ENCODE measurements around the gene VWA8.

VWA8 gene

GRCh38 chr13:41960637-41961465 is at the start of gene VWA8:
Gene VWA8 (minus strand): TSS chr13:41961109. CDS start chr13:41961015, 94 bp downstream.
- H3K27me3 ChIP-seq (replicated peaks): no peaks in the 10 kb centered on the region
- H3K27ac ChIP-seq: peak within 1 kb of the TSS; percentile 63
- H3K4me3 ChIP-seq (ENCODE audit: low read depth, low read length): peak within 1 kb of the TSS; percentile 82
- in situ Hi-C loops (cut with HindIII; ENCODE audit: low pct_ligation_motif_present, low sequenced_read_pairs): no loop called here
- no peak for TF ChIP-seq CTCF (IDR thresholded peaks at IDR 0.05; ENCODE audit: low read depth, low read length, missing control alignments)
- DNase-seq: peak; percentile 75
- H3K36me3 ChIP-seq (replicated peaks): no peaks in the 10 kb centered on the region

GRCh38 chr13:42009057-42009456 is 48.1 kb upstream of the VWA8 start:
- no peak overlapping the region for H3K27ac ChIP-seq
- H3K4me3 ChIP-seq (ENCODE audit: low read depth, low read length): no peak overlapping the region
- no peaks in the 10 kb centered on the region for H3K36me3 ChIP-seq (replicated peaks)
- H3K27me3 ChIP-seq (replicated peaks): no peaks in the 10 kb centered on the region
- DNase-seq: no peak
- in situ Hi-C loops (cut with HindIII; ENCODE audit: low pct_ligation_motif_present, low sequenced_read_pairs): no loop called here
- no peak for TF ChIP-seq CTCF (IDR thresholded peaks at IDR 0.05; ENCODE audit: low read depth, low read length, missing control alignments)

- Histone ChIP-seq H3K36me3 (replicated peaks) (no peaks in the 10 kb centered on the region), H3K27ac (no peak overlapping the region), H3K4me3 (ENCODE audit: low read depth, low read length) (no peak overlapping the region), H3K27me3 (replicated peaks) (no peaks in the 10 kb centered on the region)
- in situ Hi-C loops (cut with HindIII; ENCODE audit: low pct_ligation_motif_present, low sequenced_read_pairs): no loop called here
- no peak for TF ChIP-seq CTCF (IDR thresholded peaks at IDR 0.05; ENCODE audit: low read depth, low read length, missing control alignments)
- peak; percentile 14 for DNase-seq
Measured at GRCh38 chr13:42007844-42008243, 46.9 kb upstream of the VWA8 start.

GRCh38 chr13:42002066-42002465 is 41.2 kb upstream of the VWA8 start:
- TF ChIP-seq CTCF (IDR thresholded peaks at IDR 0.05; ENCODE audit: low read depth, low read length, missing control alignments): no peak
- in situ Hi-C loops (cut with HindIII; ENCODE audit: low pct_ligation_motif_present, low sequenced_read_pairs): no loop called here
- DNase-seq: no peak
- Histone ChIP-seq H3K27ac (no peak overlapping the region), H3K4me3 (ENCODE audit: low read depth, low read length) (no peak overlapping the region), H3K36me3 (replicated peaks) (no peaks in the 10 kb centered on the region), H3K27me3 (replicated peaks) (no peaks in the 10 kb centered on the region)

- H3K27ac ChIP-seq: no peak overlapping the region
- H3K27me3 ChIP-seq (replicated peaks): no peaks in the 10 kb centered on the region
- H3K36me3 ChIP-seq (replicated peaks): no peaks in the 10 kb centered on the region
- no peak overlapping the region for H3K4me3 ChIP-seq (ENCODE audit: low read depth, low read length)
- peak; percentile 76 for DNase-seq
- no peak for TF ChIP-seq CTCF (IDR thresholded peaks at IDR 0.05; ENCODE audit: low read depth, low read length, missing control alignments)
- in situ Hi-C loops (cut with HindIII; ENCODE audit: low pct_ligation_motif_present, low sequenced_read_pairs): no loop called here
Measured at GRCh38 chr13:42001580-42001979, 40.7 kb upstream of the VWA8 start.

- DNase-seq: no peak
- in situ Hi-C loops (cut with HindIII; ENCODE audit: low pct_ligation_motif_present, low sequenced_read_pairs): no loop called here
- no peak overlapping the region for H3K27ac ChIP-seq
- no peaks in the 10 kb centered on the region for H3K27me3 ChIP-seq (replicated peaks)
- no peak overlapping the region for H3K4me3 ChIP-seq (ENCODE audit: low read depth, low read length)
- no peaks in the 10 kb centered on the region for H3K36me3 ChIP-seq (replicated peaks)
- TF ChIP-seq CTCF (IDR thresholded peaks at IDR 0.05; ENCODE audit: low read depth, low read length, missing control alignments): no peak
Measured at GRCh38 chr13:42000846-42001245, 39.9 kb upstream of the VWA8 start.
